ENCODE data around the gene ARHGAP1. TPM values are rescaled to one million over a fixed set of nuclear protein-coding genes. Genes with fewer than 3 reads are reported as not detected.

The ARHGAP1 gene
- total and polyA plus RNA-seq, 2 of the 13 experiments (the other 11 are each of a cell fraction or from before 2014, with no cell fraction given): 18.6 to 30.3 TPM

- no peak for TF ChIP-seq ZNF674 (CRISPR knock-in tag; IDR thresholded peaks at IDR 0.05; ENCODE audit: low read depth)
- 0 out of 2 replicates have a peak, but pooled peaks have one; percentile 2 for TF ChIP-seq ZNF160 (CRISPR knock-in tag; IDR thresholded peaks at IDR 0.05)
- TF ChIP-seq NFRKB (IDR thresholded peaks at IDR 0.05): no peak
- TF ChIP-seq POGZ (CRISPR knock-in tag; IDR thresholded peaks at IDR 0.05): no peak; the same call in 1 of the 2 replicates
- no peak for TF ChIP-seq POLR2AphosphoS5 (IDR thresholded peaks at IDR 0.05; ENCODE audit: low read depth, low read length)
- no peak for TF ChIP-seq HDAC2 (CRISPR knock-in tag; IDR thresholded peaks at IDR 0.05)
- no peak for TF ChIP-seq ZBTB7A (CRISPR knock-in tag; IDR thresholded peaks at IDR 0.05)
- TF ChIP-seq SRY (CRISPR knock-in tag; IDR thresholded peaks at IDR 0.05): no peak; the same call in none of the 2 replicates
- TF ChIP-seq NCOA5 (CRISPR knock-in tag; IDR thresholded peaks at IDR 0.05): no peak
- TF ChIP-seq NFE2L1 (CRISPR knock-in tag; IDR thresholded peaks at IDR 0.05; ENCODE audit: borderline replicate concordance): 0 out of 2 replicates have a peak, but pooled peaks have one; percentile 20
- TF ChIP-seq ZSCAN25 (CRISPR knock-in tag; IDR thresholded peaks at IDR 0.05): no peak
- no peak; the same call in 1 of the 2 replicates for TF ChIP-seq ZNF607 (CRISPR knock-in tag; IDR thresholded peaks at IDR 0.05; ENCODE audit: borderline replicate concordance)
- no peak for TF ChIP-seq ZFP1 (CRISPR knock-in tag; IDR thresholded peaks at IDR 0.05)
- peak; percentile 14; the same call in 1 of the 2 replicates for TF ChIP-seq ZSCAN29 (CRISPR knock-in tag; conservative IDR thresholded peaks at IDR 0.05)
- 0 out of 2 replicates have a peak, but pooled peaks have one; percentile 18 for TF ChIP-seq ZNF331 (CRISPR knock-in tag; IDR thresholded peaks at IDR 0.05)
- peak; percentile 97; the same call in 1 of the 2 replicates for TF ChIP-seq KAT7 (CRISPR knock-in tag; IDR thresholded peaks at IDR 0.05; ENCODE audit: borderline replicate concordance)
- no peak for TF ChIP-seq ZXDC (CRISPR knock-in tag; IDR thresholded peaks at IDR 0.05)
- no peak for TF ChIP-seq PBX2 (CRISPR knock-in tag; IDR thresholded peaks at IDR 0.05)
- no peak for TF ChIP-seq ARID3A (IDR thresholded peaks at IDR 0.05; ENCODE audit: low read depth, low read length)
- TF ChIP-seq SIX4 (CRISPR knock-in tag; IDR thresholded peaks at IDR 0.05): no peak
- no peak for TF ChIP-seq AKNA (CRISPR knock-in tag; IDR thresholded peaks at IDR 0.05; ENCODE audit: borderline replicate concordance)
Measured at GRCh38 chr11:46719543-46720218, 19.3 kb upstream of the ARHGAP1 start (continued).

Measured in HepG2 (cell line).